GM21619 (cell line): ENCODE data around the gene LRRC74B.

Source experiments
- ATAC-seq: cut with Tn5 transposase; IDR thresholded peaks from one replicate; pipeline ENCODE4 v1.9.1; 2021; ENCODE audit not compliant: unreplicated experiment

LRRC74B gene

DNA sequence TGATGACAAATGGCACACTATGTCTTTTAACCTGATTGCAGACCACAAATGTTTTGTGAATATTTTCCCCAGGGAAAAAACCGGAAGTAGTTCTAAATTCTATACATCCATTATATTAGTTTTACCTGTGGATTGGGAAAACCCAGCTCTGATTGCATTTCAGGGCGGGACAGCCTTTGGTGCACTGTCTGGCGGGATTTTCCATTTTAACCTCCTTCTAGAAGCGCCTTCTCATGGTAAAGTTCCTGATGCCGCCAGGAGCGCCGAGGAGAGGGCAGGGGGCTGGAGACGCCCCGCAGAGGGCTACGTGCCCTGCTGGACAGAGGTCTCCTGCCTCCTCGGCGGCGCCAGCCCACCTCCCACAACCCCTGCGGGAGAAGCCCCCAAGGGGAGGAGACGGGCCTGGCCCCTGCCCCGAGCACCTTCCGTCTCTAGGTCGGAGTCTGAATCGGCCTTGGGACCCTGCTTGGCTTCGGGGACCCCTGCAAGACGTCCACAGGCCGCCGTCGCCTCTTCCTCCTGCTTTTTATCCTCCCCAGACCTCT lies 32.0 kb upstream of the LRRC74B start:
- no peak for ATAC-seq

DNA sequence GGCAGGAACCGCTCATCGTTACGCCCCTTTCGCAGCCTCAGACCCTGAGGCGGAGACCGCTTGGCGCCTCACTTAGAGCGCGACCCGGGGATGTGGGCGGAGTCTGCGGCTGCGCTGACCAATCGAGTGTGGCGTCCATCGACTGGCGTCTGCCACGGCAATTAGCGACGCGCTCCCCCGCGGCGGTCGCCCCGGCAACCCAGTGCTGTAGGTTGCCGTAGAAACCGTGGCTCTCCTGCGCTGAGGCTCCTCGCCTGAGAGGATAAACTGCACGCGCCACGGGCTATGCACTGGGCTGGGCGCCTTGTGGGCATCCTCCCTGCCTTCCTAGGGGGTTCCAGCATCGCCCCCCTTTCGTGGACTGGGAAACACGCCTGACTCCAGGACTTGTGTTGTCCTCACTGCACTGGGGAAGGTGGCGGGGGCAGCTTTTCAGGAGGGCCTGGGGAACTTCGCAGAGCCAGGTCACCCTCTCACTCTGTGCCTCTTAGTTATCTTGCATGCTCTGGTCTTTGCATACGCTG lies 31.5 kb upstream of the LRRC74B start:
- peak; percentile 81 for ATAC-seq

DNA sequence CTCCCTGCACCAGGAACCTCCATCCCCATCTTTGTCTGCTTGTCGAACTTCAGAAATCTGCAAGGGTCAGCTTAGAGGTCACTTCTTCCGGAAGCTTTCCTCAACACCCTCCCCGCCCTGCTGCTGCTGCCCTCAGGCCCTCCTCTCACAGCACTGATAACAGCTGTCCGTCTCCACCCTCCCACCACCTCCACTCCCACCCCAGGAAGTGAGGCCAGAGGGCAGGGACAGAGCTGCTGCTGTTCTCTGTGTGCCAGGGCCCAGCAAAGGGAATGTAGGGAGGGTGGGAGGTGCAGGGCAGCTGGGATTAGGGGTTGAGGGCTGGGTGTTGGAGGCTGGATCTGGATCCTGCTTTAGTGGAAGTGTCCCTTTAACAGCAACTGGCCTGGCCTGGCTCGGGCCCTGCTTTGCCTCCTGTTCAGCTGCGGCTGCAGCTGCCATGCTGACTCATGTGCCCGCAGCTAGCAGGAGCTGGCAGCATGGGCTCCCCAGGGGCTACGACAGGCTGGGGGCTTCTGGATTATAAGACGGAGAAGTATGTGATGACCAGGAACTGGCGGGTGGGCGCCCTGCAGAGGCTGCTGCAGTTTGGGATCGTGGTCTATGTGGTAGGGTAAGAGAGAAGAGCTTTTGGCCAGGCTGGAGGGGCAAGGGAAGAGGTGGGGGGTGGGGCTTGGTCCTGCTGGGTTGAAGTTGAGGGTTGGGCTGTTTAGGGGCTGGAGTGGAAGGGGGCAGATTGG lies 30.9 kb upstream of the LRRC74B start, which contains the start of gene P2RX6:
TSS of gene P2RX6 (plus strand) at position 440 of the 740 bp plus-strand sequence. CDS start at position 450, 10 bp downstream.
- ATAC-seq, result no peak

DNA sequence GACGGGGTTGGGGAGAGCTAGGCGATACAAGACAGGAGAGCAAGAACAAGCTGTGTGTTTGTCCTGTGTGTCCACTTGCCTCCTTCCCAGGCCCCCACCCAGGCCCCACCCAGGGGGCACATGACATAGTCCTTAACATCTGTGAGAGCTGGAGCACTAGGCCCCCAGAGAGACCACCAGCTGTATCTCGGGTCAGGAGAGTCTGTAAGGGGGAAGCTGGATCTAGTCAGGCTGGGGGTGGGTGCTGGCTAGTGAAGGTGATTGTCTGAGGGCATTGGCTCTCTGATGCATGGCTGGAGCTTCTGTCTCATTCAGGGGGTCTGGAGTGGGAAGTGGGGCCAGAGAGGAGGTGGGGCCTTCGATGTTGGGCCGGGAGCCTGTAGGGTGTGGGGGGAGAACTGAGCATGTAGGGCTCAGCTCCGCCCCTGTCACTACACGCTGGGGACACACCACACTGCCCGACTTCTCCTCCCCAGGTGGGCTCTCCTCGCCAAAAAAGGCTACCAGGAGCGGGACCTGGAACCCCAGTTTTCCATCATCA lies 30.2 kb upstream of the LRRC74B start:
- no peak for ATAC-seq

DNA sequence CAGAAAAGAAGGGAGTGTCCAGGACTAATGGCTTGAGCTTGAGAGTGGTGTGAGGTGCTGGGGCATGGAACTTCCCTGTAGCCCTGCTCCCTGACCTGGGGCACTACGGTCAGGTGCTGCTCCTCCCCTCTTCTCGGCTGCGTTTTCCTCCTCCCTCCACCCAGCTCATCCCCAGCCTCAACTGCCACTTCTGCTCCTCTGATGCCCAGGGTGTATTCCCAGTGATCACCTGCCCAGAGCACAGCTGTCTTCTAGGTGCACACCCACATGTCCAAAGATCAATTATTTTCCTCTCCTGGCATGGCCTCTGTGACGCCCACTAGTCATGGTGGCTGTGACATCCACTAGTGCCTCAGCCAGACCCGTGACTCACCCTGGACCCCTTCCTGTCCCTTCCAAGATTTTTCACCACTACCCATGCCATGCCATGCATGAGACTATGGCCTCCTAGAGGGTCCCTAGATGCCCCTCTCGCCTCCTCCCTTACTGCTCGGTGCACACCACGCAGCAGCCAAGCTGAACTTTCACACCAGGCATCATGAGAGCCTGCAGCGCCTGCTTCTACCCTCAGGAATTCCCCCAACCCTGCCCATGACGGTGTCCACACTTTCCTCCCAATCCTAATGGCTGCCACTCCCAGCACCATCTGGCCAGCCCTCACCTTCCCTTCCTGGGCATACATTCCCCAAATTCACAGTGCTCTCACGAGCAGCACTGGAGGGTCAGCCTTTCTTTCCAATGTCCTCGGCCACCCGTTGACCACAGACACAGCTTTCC lies 28.9 kb upstream of the LRRC74B start:
- no peak for ATAC-seq

DNA sequence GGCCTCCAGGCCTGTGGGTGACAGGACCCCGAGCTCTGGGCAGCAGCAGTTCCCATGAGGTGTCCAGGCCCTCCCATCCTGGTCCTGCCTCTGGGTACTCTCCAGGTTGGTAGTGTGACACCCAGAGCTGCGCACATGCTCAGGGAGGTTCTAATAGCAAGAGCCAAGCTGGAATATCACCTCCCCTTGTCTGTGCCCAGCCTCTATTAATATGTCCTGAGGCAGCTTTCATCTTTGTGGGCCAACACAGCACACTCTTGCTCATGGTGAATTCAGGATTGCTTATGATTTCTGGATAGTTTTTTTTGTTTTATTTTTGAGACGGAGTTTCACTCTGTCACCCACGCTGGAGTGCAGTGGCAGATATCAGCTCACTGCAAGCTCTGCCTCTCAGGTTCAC lies 27.4 kb upstream of the LRRC74B start:
- ATAC-seq, result no peak

DNA sequence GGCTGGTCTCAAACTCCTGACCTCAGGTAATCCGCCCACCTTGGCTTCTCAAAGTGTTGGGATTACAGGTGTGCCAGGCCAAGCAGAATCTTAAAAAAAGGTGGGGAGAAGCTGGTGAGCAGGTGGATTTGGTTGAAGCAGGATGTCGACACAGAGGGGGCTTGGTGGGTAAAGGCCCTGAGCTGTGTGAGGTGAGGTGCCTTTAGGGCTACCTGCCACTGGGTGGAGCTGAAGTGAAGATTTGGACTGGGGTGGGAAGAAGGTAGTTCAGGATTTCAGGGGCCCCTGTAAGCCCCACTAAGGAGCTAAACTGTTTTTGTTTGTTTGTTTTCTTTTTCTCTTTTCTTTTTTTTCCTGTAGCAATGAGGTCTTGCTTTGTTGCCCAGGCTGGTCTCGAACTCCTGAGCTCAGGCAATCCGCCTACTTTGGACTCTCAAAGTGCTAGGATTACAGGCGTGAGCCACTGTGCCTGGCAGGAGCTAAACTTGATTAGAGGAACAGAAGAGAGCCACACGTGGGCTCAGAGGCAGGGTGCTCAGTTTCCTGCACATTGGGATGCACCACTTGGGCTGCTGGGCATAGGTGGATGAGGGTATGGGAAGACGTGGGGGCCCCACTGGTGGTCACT lies 24.8 kb upstream of the LRRC74B start:
- no peak for ATAC-seq

DNA sequence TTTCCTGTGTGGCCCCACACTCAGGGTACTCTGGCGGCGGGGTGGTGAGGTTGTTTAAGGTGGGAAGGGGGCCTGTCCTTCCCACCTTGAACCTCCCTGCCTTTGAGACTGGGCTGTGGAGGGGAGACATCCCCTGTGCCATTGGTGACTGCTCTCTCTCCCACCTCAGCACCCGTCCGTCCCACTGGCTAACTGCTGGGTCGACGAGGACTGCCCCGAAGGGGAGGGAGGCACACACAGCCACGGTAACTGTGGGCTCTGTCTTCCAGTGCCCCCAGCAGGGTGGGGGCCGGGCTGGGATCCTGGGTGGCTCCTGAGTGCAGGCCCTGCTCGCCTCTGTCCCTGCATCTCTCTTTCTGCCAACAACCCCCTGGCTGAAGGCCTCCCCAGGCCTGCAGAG lies 23.2 kb upstream of the LRRC74B start:
- no peak for ATAC-seq

DNA sequence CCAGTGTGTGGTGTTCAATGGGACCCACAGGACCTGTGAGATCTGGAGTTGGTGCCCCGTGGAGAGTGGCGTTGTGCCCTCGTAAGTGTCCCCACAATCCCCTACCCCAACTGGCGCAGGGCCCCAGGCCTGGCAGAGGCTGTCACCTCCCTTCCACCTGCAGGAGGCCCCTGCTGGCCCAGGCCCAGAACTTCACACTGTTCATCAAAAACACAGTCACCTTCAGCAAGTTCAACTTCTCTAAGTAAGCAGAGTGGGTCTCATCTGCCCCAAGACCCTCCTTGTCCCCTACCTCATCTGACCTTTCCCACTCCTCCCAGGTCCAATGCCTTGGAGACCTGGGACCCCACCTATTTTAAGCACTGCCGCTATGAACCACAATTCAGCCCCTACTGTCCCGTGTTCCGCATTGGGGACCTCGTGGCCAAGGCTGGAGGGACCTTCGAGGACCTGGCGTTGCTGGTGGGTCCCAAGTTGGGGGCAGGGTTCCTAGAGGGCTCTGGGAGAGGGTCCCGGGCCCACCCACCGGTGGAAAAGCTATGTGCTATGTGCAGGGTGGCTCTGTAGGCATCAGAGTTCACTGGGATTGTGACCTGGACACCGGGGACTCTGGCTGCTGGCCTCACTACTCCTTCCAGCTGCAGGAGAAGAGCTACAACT lies 22.7 kb upstream of the LRRC74B start:
- no peak for ATAC-seq

DNA sequence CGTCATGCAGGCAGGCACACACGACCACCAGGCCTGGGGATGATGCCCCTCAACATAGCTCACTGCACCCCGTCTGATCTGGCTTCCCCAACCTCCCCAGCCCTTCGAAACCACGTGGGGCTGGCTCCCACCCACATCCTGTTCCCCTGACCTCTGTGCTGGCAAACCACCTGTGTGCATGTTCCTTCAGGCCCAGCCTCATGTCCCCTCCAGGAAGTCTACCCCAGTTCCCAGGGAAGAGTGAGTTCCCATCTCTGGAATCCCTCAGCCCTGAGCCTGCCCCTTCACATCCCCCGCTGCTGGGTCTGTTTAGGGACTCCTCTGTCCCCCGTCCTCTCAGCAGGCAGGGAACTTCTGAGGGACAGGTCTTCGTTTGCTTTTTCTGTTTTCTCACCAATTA lies 20.5 kb upstream of the LRRC74B start:
- ATAC-seq, result no peak

DNA sequence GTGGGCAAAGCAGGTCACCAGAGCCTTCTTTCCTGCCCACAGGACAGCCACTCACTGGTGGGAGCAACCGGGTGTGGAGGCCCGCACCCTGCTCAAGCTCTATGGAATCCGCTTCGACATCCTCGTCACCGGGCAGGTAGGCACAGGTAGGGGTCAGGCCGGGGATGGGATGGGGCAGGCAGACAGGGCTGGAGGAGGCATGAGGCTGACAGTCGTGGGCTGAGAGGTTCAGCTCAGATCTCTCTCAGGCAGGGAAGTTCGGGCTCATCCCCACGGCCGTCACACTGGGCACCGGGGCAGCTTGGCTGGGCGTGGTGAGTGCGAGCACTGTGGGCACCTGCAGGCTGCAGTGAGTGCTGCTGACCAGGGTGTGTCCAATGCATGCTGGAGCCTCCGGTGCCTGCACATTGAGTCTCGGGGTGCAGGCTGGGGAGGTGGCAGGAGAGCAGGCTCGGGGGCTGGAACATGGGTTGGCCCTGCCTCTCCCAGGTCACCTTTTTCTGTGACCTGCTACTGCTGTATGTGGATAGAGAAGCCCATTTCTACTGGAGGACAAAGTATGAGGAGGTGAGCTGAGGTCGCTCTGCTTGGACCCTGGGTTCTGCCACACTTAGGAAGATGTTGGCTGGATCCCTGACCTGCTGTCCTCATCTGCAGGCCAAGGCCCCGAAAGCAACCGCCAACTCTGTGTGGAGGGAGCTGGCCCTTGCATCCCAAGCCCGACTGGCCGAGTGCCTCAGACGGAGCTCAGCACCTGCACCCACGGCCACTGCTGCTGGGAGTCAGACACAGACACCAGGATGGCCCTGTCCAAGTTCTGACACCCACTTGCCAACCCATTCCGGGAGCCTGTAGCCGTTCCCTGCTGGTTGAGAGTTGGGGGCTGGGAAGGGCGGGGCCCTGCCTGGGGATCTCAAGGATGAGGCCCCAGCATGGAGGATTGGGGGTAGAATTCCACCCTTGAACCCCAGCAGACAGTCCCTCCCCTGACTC lies 19.7 kb upstream of the LRRC74B start:
- ATAC-seq, result no peak

DNA sequence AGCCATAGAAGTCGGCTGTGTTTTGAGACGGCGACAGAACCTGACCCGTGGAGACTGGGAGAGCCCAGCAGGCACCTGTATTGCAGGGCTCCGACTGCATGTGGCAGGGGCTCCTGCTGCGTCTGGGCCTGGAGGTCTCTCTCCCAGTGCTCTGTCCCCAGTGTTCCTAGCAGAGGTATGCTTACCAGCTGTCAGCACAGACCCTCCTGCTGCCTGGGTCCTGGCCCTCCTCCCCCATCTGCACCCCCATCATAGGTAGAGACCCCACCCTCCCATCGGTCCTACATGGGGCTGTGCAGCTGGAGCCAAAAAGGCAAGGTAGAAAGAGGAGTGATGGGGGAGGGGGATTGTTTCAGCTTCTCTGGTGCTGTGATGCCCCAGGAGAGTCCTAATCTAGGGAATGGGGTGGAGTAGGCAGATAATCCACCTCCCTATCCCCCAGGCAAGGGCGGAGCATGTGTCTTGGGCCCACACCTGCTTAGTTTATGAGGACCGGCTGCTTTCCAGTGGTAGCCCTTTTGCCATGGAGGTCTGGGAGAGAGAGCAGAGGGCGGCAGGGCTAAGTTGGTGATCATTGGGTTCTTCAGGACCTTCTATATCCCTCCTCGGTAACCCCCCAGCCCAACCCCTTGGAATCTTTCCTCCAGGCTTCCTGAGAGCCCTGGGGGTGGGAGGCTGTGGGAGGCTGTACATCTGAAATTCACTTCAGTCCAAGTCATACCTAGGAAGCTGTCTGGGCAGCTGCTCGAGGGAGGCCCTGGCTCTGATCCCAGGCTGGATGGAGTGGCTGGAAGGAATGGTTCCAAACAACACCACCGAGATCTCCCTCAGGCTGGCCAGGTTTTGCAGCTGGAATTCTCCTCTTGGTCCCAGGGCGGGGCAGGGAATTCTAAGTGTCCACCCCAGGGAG lies 18.7 kb upstream of the LRRC74B start:
- no peak for ATAC-seq

DNA sequence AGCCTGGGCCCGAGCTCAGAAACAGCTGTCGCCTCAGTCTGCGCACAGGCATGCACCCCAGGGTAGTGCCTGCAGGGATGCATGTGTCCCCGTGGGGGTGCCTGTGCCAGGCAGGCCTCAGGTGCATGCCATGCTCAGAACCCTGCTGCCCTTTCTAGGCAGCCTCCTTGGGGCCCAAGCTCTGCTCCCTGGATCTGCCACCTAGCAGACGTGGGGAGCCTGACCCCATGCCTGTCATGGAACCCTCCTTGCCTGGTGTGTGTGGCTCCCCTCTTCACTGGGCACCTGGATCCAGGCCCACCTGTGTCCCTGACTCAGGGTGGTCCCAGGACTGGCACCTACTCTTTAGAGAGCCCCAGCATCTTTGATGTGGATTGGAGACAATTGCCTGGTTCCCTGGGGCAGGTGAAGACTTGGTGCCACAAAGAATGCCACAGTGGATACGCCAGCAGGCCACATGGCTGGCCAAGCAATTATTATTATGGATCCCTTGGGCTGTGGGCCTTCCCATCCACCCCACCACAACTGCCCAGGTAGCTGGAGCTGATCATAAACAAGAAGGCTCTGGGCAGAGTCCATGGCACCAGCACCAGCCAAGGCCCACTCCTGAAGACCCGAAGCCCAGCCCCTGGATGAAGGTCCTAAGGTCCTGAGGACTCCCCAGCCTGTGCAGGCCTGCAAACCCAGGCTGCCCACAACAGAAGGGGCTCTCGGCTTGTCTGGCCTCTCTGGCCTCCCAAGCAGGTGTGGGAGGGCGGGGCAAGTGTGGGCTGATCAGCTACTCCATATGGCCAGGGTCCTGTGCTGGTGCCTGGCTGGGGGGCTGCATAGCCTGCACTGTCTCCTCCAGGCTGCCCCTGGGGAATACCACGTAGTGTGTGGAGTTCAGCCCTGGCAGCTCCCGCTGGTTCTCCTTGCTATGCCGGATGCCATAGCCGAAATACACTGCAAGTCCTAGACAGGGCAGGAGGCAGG lies 17.2 kb upstream of the LRRC74B start:
- ATAC-seq, result no peak

DNA sequence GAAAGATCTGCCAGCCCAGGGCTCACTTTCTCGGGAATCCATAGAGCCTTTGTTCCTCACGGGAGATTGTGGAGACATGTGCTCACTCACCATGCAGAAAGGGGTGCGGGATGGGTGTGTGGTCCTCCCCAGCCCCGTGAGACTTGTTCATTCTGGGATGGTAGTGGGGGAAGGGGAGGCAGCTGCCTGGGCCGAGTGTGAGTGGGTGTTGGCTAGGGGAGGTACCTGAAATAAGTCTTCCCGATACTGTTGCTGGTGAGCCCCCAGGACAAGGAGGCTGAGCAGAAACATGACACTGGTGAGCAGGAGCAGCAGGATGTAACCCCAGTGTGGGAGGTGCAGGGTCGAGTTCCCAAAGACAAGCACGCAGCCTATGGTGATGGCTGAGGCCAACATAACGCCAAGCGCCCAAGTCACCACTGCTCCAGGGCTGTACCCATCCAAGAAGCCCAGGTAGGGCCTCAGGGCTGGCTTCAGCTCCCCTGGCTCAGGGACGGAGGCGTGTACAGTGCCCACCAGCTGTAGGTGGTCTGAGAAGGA lies 16.2 kb upstream of the LRRC74B start:
- no peak for ATAC-seq

DNA sequence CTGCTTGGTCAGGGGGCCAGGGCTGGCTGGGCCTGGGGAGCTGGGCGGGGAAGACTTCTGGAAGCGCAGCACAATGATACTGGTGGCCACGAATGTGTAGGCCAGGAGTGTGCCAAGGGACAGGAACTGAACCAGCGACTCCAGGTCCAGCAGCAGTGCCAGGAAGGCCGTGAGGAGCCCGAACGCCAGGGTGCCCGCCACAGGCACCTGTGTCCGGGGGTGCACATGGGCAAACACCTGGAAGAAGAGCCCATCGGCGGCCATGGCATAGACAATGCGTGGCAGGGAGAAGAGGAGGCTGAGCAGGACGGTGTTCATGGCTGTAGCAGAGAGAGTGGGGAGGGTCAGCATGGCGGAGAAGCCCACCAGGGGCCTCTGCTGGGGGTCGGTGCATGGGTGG lies 15.7 kb upstream of the LRRC74B start:
- ATAC-seq, result no peak

DNA sequence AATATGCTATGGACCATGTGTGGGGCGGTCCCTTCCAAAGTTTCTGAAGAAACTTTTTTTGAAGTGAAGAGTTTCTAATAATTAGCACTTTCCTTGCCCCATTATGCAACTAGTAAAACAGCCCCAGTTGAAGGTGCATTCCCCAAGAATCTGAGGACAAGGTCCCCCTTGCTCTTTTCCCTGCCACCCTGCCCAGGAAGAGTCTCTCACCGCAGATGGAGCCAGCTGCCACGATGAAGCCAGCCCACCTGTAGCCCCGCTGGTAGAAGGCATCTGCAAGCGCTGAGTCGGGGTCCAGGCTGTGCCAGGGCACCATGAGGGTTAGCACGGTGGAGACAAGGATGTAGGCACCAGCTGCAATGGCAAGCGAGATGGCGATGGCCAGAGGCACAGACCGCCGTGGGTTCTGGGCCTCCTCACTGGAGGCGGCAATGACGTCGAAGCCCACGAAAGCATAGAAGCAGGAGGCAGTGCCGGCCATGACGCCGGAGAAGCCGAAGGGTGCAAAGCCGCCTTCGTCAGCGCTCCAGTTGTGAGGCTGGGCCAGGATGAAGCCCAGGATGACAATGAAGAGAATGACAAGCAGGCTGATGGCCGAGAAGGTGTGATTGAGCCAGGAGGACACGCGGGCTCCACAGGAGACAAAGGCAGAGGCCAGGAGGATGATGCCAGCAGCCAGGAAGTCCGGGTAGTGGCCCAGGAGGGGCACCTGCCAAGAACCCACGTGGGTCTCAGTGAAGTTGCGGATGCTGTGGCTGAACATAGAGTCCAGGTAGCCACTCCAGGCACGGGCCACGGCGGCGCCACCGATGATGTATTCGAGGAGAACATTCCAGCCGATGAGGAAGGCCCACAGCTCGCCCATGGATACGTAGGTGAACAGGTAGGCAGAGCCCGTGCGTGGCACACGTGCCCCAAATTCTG lies 14.9 kb upstream of the LRRC74B start:
- ATAC-seq, result no peak
